ENCODE measurements around the gene SLC39A7. TPM values are rescaled to one million over a fixed set of nuclear protein-coding genes. Genes with fewer than 3 reads are reported as not detected.

The SLC39A7 gene
- total and polyA plus RNA-seq, 2 donors from 2014 or later, result 83.3 to 118 TPM

DNA sequence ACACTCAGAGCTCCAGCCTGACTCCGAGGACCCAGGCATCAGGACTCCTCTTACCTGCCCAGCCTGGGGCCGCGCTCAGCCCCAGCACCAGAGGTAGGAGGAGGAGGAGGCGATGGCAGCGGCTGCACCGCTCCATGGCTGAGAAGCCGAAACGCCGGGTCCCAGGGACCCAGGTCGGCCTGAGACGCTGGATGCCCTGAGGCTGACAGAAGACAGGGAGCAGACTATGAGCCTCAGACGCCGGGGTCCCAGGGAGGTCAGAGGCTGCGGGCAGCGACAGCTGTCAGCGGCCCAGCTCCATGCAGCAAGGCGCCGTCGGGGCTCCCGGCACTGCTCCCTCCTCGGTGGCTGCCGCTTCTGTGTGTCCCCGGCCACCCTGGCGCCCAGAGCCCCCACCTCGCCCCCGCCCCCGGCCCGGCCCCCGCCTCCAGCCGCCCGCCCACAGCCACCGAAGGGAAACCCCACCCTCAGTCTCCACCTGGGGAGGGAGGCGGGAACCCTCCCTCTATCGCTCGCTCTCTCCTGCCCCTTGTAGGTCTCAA is 8.5 kb upstream of the SLC39A7 start, which contains the start of gene COL11A2:
TSS of gene COL11A2 (minus strand) at position 363 of the 542 bp plus-strand sequence. CDS start at position 136, 227 bp downstream.
- FAIRE-seq (no peak), DNase-seq (peak in 4 of 5 donors; percentile 29 to 72 (median 56))
- Histone ChIP-seq H3K9ac (ENCODE audit: low read length in 3 of 3) (no peak within 1 kb of the TSS), H3K27me3 (ENCODE audit: control insufficient read depth, insufficient read depth, low read length) (peaks cover 4% of the 10 kb centered on the region), H3K4me1 (ENCODE audit: control insufficient read depth in 2 of 3, insufficient read depth in 2 of 3, low read depth in 1 of 3, low read length in 3 of 3) (peaks cover 0 to 4% (median 4%) of the 10 kb centered on the region in 3 donors), H3K36me3 (ENCODE audit: control insufficient read depth in 2 of 3, insufficient read depth in 3 of 3, low read length in 3 of 3) (peaks cover 9 to 18% (median 16%) of the 10 kb centered on the region in 3 donors), H3K27ac (ENCODE audit: low read depth in 2 of 2, low read length in 2 of 2) (no peak within 1 kb of the TSS), H3K4me3 (ENCODE audit: low read length in 3 of 3) (peak within 1 kb of the TSS in 1 of 3 donors; percentile 42), H3K9me3 (ENCODE audit: control insufficient read depth in 2 of 3, insufficient read depth in 1 of 3, low read length in 3 of 3) (no peaks in the 10 kb centered on the region)
- TF ChIP-seq, protein P1, sequence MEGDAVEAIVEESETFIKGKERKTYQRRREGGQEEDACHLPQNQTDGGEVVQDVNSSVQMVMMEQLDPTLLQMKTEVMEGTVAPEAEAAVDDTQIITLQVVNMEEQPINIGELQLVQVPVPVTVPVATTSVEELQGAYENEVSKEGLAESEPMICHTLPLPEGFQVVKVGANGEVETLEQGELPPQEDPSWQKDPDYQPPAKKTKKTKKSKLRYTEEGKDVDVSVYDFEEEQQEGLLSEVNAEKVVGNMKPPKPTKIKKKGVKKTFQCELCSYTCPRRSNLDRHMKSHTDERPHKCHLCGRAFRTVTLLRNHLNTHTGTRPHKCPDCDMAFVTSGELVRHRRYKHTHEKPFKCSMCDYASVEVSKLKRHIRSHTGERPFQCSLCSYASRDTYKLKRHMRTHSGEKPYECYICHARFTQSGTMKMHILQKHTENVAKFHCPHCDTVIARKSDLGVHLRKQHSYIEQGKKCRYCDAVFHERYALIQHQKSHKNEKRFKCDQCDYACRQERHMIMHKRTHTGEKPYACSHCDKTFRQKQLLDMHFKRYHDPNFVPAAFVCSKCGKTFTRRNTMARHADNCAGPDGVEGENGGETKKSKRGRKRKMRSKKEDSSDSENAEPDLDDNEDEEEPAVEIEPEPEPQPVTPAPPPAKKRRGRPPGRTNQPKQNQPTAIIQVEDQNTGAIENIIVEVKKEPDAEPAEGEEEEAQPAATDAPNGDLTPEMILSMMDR (IDR thresholded peaks at IDR 0.05; ENCODE audit: borderline replicate concordance, extremely low read depth, insufficient read depth), result no peak
- intact Hi-C loops (cut with DNase I), result no loop called here

DNA sequence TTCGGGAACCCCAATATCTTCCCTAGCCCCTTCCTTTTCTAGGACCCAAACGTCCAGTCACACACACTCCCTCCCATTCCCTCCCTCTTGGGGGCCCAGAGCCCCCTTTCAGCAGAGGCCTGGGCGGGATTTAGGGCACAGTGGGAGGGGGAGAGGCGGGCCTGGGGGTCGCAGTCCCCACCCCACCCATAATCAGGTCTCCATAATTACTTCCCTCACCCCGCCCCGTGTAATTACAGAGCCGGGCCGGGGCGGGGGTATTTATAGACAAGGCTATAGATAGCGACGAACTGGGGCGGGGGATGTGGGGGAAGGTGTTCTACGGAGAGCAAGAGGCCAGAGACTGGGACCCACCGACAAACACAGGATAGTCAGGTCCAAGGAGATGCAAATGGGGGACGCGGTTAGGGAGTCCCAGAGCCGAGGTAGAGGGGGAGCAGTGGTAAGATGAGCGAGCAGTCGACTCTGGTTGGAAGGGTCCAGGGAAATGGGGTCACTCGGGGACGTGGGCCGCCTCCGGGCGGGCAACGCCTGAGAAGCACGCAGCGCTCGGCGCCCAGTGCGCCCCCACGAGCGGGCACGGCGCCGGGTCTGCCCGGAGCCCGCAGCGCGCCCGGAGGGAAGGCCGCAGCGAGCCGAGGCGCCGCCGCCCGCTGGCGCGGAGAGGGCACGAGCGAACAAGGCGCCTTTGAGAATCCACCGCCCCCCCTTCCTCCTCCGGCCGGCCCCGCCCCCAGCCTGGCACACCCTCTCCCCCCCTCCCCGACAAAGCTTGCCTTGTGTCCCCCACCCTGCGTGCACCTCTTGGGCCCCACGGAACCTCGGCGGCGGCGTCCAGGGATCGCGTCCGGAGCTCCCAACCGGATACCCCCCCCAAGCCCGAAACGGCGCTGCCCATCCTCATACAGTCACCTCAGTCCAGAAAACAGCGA is 7.7 kb upstream of the SLC39A7 start:
- H3K36me3 ChIP-seq (ENCODE audit: control insufficient read depth in 2 of 3, insufficient read depth in 3 of 3, low read length in 3 of 3), result peaks cover 9 to 20% (median 17%) of the 10 kb centered on the region in 3 donors
- no peaks in the 10 kb centered on the region for H3K9me3 ChIP-seq (ENCODE audit: control insufficient read depth in 2 of 3, insufficient read depth in 1 of 3, low read length in 3 of 3)
- H3K27ac ChIP-seq (ENCODE audit: low read depth in 2 of 2, low read length in 2 of 2), result no peak overlapping the region
- DNase-seq, result peak in 3 of 5 donors; percentile 56 to 82 (median 68)
- peaks cover 4% of the 10 kb centered on the region for H3K27me3 ChIP-seq (ENCODE audit: control insufficient read depth, insufficient read depth, low read length)
- peaks cover 0 to 8% (median 4%) of the 10 kb centered on the region in 3 donors for H3K4me1 ChIP-seq (ENCODE audit: control insufficient read depth in 2 of 3, insufficient read depth in 2 of 3, low read depth in 1 of 3, low read length in 3 of 3)
- H3K9ac ChIP-seq (ENCODE audit: low read length in 3 of 3), result no peak overlapping the region
- intact Hi-C loops (cut with DNase I), result no loop called here
- peak overlapping the region in 1 of 3 donors; percentile 42 for H3K4me3 ChIP-seq (ENCODE audit: low read length in 3 of 3)
- TF ChIP-seq, protein P1 (IDR thresholded peaks at IDR 0.05; ENCODE audit: borderline replicate concordance, extremely low read depth, insufficient read depth), result no peak
- FAIRE-seq, result no peak

DNA sequence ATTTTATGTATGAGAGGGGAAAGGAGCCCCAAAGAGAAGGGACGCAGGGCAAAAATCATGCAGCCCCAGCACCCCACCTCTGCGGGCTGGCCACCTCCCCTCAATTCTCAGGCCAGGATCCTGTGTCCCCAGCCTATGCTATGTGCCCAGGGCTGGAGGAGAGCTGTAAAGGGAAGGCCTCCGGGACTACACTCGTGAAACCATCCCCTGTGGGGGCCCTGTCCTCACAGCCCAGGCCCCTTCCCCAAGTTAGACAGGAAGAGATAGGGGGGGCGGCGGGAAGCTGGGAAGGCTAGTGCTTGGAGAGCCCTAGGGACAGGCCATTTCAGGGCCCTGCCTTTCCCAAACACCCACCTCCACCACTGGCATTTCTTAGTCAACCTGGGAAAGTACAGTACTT is 7.0 kb upstream of the SLC39A7 start:
- H3K9ac ChIP-seq (ENCODE audit: low read length in 3 of 3), result no peak overlapping the region
- H3K36me3 ChIP-seq (ENCODE audit: control insufficient read depth in 2 of 3, insufficient read depth in 3 of 3, low read length in 3 of 3), result peaks cover 9 to 20% (median 17%) of the 10 kb centered on the region in 3 donors
- FAIRE-seq (no peak), DNase-seq (peak in 1 of 5 donors; percentile 70)
- intact Hi-C loops (cut with DNase I), result no loop called here
- peaks cover 4% of the 10 kb centered on the region for H3K27me3 ChIP-seq (ENCODE audit: control insufficient read depth, insufficient read depth, low read length)
- H3K4me1 ChIP-seq (ENCODE audit: control insufficient read depth in 2 of 3, insufficient read depth in 2 of 3, low read depth in 1 of 3, low read length in 3 of 3), result peaks cover 0 to 8% (median 4%) of the 10 kb centered on the region in 3 donors
- TF ChIP-seq, protein P1 (IDR thresholded peaks at IDR 0.05; ENCODE audit: borderline replicate concordance, extremely low read depth, insufficient read depth), result no peak
- H3K27ac ChIP-seq (ENCODE audit: low read depth in 2 of 2, low read length in 2 of 2), result no peak overlapping the region
- no peaks in the 10 kb centered on the region for H3K9me3 ChIP-seq (ENCODE audit: control insufficient read depth in 2 of 3, insufficient read depth in 1 of 3, low read length in 3 of 3)
- no peak overlapping the region for H3K4me3 ChIP-seq (ENCODE audit: low read length in 3 of 3)

Measured in kidney (tissue), 14 donors.